HepG2 (cell line): ENCODE data around the gene PEAK3. TPM values are rescaled to one million over a fixed set of nuclear protein-coding genes. Genes with fewer than 3 reads are reported as not detected.

ENCODE experiments used
- ADNP ChIP-seq: sonication (generic); formaldehyde crosslinking; IDR thresholded peaks from 2 replicates; pipeline ENCODE4 v1.4.0; 2020; ENCODE audit warnings: missing genetic modification reagents
- CENPT ChIP-seq: sonication (generic); formaldehyde crosslinking; IDR thresholded peaks from 2 replicates; pipeline ENCODE4 v1.8.0; 2022; ENCODE audit warnings: low read depth, mild to moderate bottlenecking, moderate library complexity, missing genetic modification reagents
- FOSL1 ChIP-seq: sonication (generic); formaldehyde crosslinking; IDR thresholded peaks from 2 replicates; pipeline ENCODE4 v1.9.0; 2021; ENCODE audit warnings: missing genetic modification reagents, borderline replicate concordance
- GZF1 ChIP-seq: sonication (generic); formaldehyde crosslinking; IDR thresholded peaks from 2 replicates; pipeline ENCODE4 v1.5.1; 2020; ENCODE audit warnings: mild to moderate bottlenecking, missing genetic modification reagents
- MTF2 ChIP-seq: sonication (generic); formaldehyde crosslinking; IDR thresholded peaks from 2 replicates; pipeline ENCODE4 v1.5.0; 2020; ENCODE audit warnings: missing genetic modification reagents, borderline replicate concordance
- NFKB2 ChIP-seq: sonication (generic); formaldehyde crosslinking; IDR thresholded peaks from 2 replicates; pipeline ENCODE4 v1.4.0; 2020; ENCODE audit warnings: missing genetic modification reagents, borderline replicate concordance
- NR2C2 ChIP-seq: sonication (generic); formaldehyde crosslinking; IDR thresholded peaks from 2 replicates; pipeline ENCODE4 v1.4.0; 2020; ENCODE audit warnings: missing genetic modification reagents, mild to moderate bottlenecking, moderate library complexity, borderline replicate concordance
- SMAD9 ChIP-seq: sonication (generic); formaldehyde crosslinking; IDR thresholded peaks from 2 replicates; pipeline ENCODE4 v1.5.1; 2020; ENCODE audit warnings: mild to moderate bottlenecking, missing genetic modification reagents
- TBX3 ChIP-seq: fragments of 450-650 bp; IDR thresholded peaks from 2 replicates; pipeline ENCODE4 v1.6.1; 2017; ENCODE audit warnings: antibody characterized with exemption, mild to moderate bottlenecking, inconsistent platforms, borderline replicate concordance
- TFDP2 ChIP-seq: sonication (generic); formaldehyde crosslinking; IDR thresholded peaks from 2 replicates; pipeline ENCODE4 v1.4.0; 2020; ENCODE audit warnings: missing genetic modification reagents
- TOE1 ChIP-seq: sonication (generic); formaldehyde crosslinking; IDR thresholded peaks from 2 replicates; pipeline ENCODE4 v1.4.0; 2020; ENCODE audit warnings: mild to moderate bottlenecking, missing genetic modification reagents
- YY1 ChIP-seq: IDR thresholded peaks from 2 replicates; pipeline ENCODE4 v1.6.1; 2011; ENCODE audit warnings: low read length, low read depth, moderate library complexity, mild to moderate bottlenecking; ENCODE audit not compliant: insufficient read depth, insufficient replicate concordance
- ZBTB21 ChIP-seq: sonication (generic); formaldehyde crosslinking; IDR thresholded peaks from 2 replicates; pipeline ENCODE4 v1.4.0; 2020; ENCODE audit warnings: missing genetic modification reagents
- ZFP62 ChIP-seq: sonication (generic); formaldehyde crosslinking; IDR thresholded peaks from 2 replicates; pipeline ENCODE4 v1.4.0; 2020; ENCODE audit warnings: missing genetic modification reagents
- ZMYM4 ChIP-seq: sonication (generic); formaldehyde crosslinking; IDR thresholded peaks from 2 replicates; pipeline ENCODE4 v1.8.1; 2023; ENCODE audit warnings: mild to moderate bottlenecking, missing genetic modification reagents
- ZNF10 ChIP-seq: sonication (generic); formaldehyde crosslinking; IDR thresholded peaks from 2 replicates; pipeline ENCODE4 v1.4.0; 2020; ENCODE audit warnings: mild to moderate bottlenecking, low read depth, missing genetic modification reagents, borderline replicate concordance
- ZNF253 ChIP-seq: sonication (generic); formaldehyde crosslinking; IDR thresholded peaks from 2 replicates; pipeline ENCODE4 v1.8.0; 2022; ENCODE audit warnings: mild to moderate bottlenecking, missing genetic modification reagents, borderline replicate concordance
- ZNF275 ChIP-seq: sonication (generic); formaldehyde crosslinking; IDR thresholded peaks from 2 replicates; pipeline ENCODE4 v1.8.0; 2022; ENCODE audit warnings: missing genetic modification reagents, mild to moderate bottlenecking, inconsistent platforms, borderline replicate concordance
- ZNF382 ChIP-seq: sonication (generic); formaldehyde crosslinking; IDR thresholded peaks from 2 replicates; pipeline ENCODE4 v1.5.0; 2020; ENCODE audit warnings: missing genetic modification reagents, mild to moderate bottlenecking, borderline replicate concordance
- ZNF547 ChIP-seq: sonication (generic); formaldehyde crosslinking; IDR thresholded peaks from 2 replicates; pipeline ENCODE4 v1.5.1; 2020; ENCODE audit warnings: mild to moderate bottlenecking, missing genetic modification reagents
- ZNF567 ChIP-seq: sonication (generic); formaldehyde crosslinking; IDR thresholded peaks from 2 replicates; pipeline ENCODE4 v1.8.1; 2023; ENCODE audit warnings: mild to moderate bottlenecking, missing genetic modification reagents, borderline replicate concordance
- ZNF687 ChIP-seq: sonication (generic); formaldehyde crosslinking; IDR thresholded peaks from 2 replicates; pipeline ENCODE4 v1.5.1; 2020; ENCODE audit warnings: mild to moderate bottlenecking, missing genetic modification reagents, moderate library complexity
- ZNF713 ChIP-seq: sonication (generic); formaldehyde crosslinking; IDR thresholded peaks from 2 replicates; pipeline ENCODE4 v1.4.0; 2020; ENCODE audit warnings: mild to moderate bottlenecking, missing genetic modification reagents
- polyA plus RNA-seq, 8 experiments: library from polyadenylated mRNA; depleted of rRNA in 3 of 8; stranded (reverse) in 7 of 8; unstranded in 1 of 8; fragments of >200 nt; fragmentation: Illumina TruSeq in 4 of 8; extraction: Trizol in 4 of 8; gene quantifications; 2 replicates each; pipeline versions ENCODE4 v1.2.1 to v1.2.3, GENCODE V29; 2011 to 2016; ENCODE audit warnings: low read depth in 4 of 8, missing spikeins in 1 of 8, mixed read lengths in 1 of 8; ENCODE audit not compliant: insufficient read depth in 1 of 8
- total RNA-seq, 5 experiments: library from RNA; depleted of rRNA; stranded (reverse); fragments of >200 nt; fragmentation: Illumina TruSeq; extraction: Trizol; gene quantifications; 2 replicates each; pipeline ENCODE4 v1.2.3, GENCODE V29; 2016; ENCODE audit warnings: low read depth in 1 of 5

Gene PEAK3
- total and polyA plus RNA-seq, 2 of the 13 experiments (the other 11 are each of a cell fraction or from before 2014, with no cell fraction given), result not detected

GRCh38 chr19:2253106-2254063 lies 28.6 kb downstream of the PEAK3 start (continued):
- peak; percentile 65; the same call in 1 of the 2 replicates for TF ChIP-seq TFDP2 (CRISPR knock-in tag)
- TF ChIP-seq TOE1, result no peak
- peak; percentile 42; the same call in 1 of the 2 replicates for TF ChIP-seq NFKB2 (CRISPR knock-in tag)
- no peak for TF ChIP-seq ZNF547 (CRISPR knock-in tag)
- no peak for TF ChIP-seq ZNF253
- no peak for TF ChIP-seq ZNF382
- TF ChIP-seq ZMYM4 (CRISPR knock-in tag), result no peak; the same call in 1 of the 2 replicates
- peak; percentile 83 for TF ChIP-seq ZNF687
- peak; percentile 61; the same call in 1 of the 2 replicates for TF ChIP-seq NR2C2 (CRISPR knock-in tag)
- 0 out of 2 replicates have a peak, but pooled peaks have one; percentile 25 for TF ChIP-seq ADNP (CRISPR knock-in tag)
- TF ChIP-seq FOSL1 (CRISPR knock-in tag), result no peak
- no peak for TF ChIP-seq ZNF567 (CRISPR knock-in tag)
- no peak for TF ChIP-seq ZNF275
- no peak for TF ChIP-seq SMAD9 (CRISPR knock-in tag)
- TF ChIP-seq YY1, result no peak
- TF ChIP-seq GZF1, result no peak
- TF ChIP-seq ZFP62 (CRISPR knock-in tag), result no peak
- no peak for TF ChIP-seq MTF2 (CRISPR knock-in tag)
- TF ChIP-seq ZNF10, result no peak
- TF ChIP-seq ZNF713, result no peak
- TF ChIP-seq TBX3, result no peak
- TF ChIP-seq ZBTB21, result no peak
- no peak for TF ChIP-seq CENPT
